ENCODE data around the gene MPP7.
"Not testable (repeated sequence)": the region's sequence is repeated elsewhere in the genome, so short reads cannot be mapped to it uniquely, and the experiment has no call there.

MPP7 gene

GRCh38 chr10:28326516-28327490 is 23.9 kb upstream of the MPP7 start:
- no peaks in the 10 kb centered on the region for H3K36me3 ChIP-seq (ENCODE audit: control insufficient read depth, low read length)

GRCh38 chr10:28320799-28321198 is 17.9 kb upstream of the MPP7 start:
- no peaks in the 10 kb centered on the region for H3K79me2 ChIP-seq (ENCODE audit: control insufficient read depth, low read length)
- no peak overlapping the region for H3K4me3 ChIP-seq (ENCODE audit: low read length)
- no peak for TF ChIP-seq EZH2phosphoT487 (IDR thresholded peaks at IDR 0.05; ENCODE audit: borderline replicate concordance, low read length)
- TF ChIP-seq, protein P1, sequence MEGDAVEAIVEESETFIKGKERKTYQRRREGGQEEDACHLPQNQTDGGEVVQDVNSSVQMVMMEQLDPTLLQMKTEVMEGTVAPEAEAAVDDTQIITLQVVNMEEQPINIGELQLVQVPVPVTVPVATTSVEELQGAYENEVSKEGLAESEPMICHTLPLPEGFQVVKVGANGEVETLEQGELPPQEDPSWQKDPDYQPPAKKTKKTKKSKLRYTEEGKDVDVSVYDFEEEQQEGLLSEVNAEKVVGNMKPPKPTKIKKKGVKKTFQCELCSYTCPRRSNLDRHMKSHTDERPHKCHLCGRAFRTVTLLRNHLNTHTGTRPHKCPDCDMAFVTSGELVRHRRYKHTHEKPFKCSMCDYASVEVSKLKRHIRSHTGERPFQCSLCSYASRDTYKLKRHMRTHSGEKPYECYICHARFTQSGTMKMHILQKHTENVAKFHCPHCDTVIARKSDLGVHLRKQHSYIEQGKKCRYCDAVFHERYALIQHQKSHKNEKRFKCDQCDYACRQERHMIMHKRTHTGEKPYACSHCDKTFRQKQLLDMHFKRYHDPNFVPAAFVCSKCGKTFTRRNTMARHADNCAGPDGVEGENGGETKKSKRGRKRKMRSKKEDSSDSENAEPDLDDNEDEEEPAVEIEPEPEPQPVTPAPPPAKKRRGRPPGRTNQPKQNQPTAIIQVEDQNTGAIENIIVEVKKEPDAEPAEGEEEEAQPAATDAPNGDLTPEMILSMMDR (IDR thresholded peaks at IDR 0.05; ENCODE audit: low read depth, low read length, poor library complexity, severe bottlenecking), result no peak
- H3K4me1 ChIP-seq (ENCODE audit: control insufficient read depth, low read length), result no peaks in the 10 kb centered on the region
- no peaks in the 10 kb centered on the region for H3F3A ChIP-seq (ENCODE audit: control insufficient read depth, insufficient read depth)
- H4K20me1 ChIP-seq (ENCODE audit: control insufficient read depth, insufficient read depth, low read depth, low read length), result no peaks in the 10 kb centered on the region
- no peaks in the 10 kb centered on the region for H3K27me3 ChIP-seq (ENCODE audit: control insufficient read depth, low read length)
- no peaks in the 10 kb centered on the region for H3K36me3 ChIP-seq (ENCODE audit: control insufficient read depth, low read length)
- no peaks in the 10 kb centered on the region for H3K9me3 ChIP-seq (ENCODE audit: control insufficient read depth, insufficient read depth, low read length)
- no peak overlapping the region for H3K4me2 ChIP-seq (ENCODE audit: low read length)
- H3K9me2 ChIP-seq (replicated peaks; ENCODE audit: control insufficient read depth, low read length), result no peaks in the 10 kb centered on the region
- H3K27ac ChIP-seq (ENCODE audit: low read depth, low read length), result no peak overlapping the region

More at GRCh38 chr10:28326516-28327490, 23.9 kb upstream of the MPP7 start:
- Histone ChIP-seq H3K4me1 (ENCODE audit: control insufficient read depth, low read length) (no peaks in the 10 kb centered on the region), H3K9me3 (ENCODE audit: control insufficient read depth, insufficient read depth, low read length) (no peaks in the 10 kb centered on the region), H3K4me2 (ENCODE audit: low read length) (no peak overlapping the region), H3K27ac (ENCODE audit: low read depth, low read length) (no peak overlapping the region), H3K9me2 (replicated peaks; ENCODE audit: control insufficient read depth, low read length) (no peaks in the 10 kb centered on the region), H3K4me3 (ENCODE audit: low read length) (no peak overlapping the region), H3F3A (ENCODE audit: control insufficient read depth, insufficient read depth) (no peaks in the 10 kb centered on the region), H3K27me3 (ENCODE audit: control insufficient read depth, low read length) (no peaks in the 10 kb centered on the region; the same call in 1 of the 2 replicates), H3K79me2 (ENCODE audit: control insufficient read depth, low read length) (no peaks in the 10 kb centered on the region), H4K20me1 (ENCODE audit: control insufficient read depth, insufficient read depth, low read depth, low read length) (no peaks in the 10 kb centered on the region)
- TF ChIP-seq, protein P1 (IDR thresholded peaks at IDR 0.05; ENCODE audit: low read depth, low read length, poor library complexity, severe bottlenecking), result no peak
- TF ChIP-seq EZH2phosphoT487 (IDR thresholded peaks at IDR 0.05; ENCODE audit: borderline replicate concordance, low read length), result no peak

DNA sequence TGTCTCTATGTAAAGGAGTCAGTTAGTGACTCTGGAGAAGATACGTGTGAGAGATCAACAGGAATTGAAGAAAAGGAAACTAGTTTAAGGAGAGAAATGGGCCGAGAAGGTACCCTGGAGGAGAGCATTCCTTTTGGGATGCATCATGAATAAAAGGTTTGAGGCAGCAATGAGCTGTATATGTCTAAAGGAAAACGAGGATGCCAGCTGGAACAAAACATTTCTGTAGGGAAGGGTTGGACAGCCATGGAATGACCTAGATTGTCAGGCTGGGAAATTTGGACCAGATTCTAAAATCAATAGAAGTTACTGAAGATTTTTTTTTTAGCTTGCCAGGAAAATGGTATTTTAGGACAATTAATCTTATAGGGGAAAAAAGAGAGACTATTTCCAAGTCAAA is 17.2 kb upstream of the MPP7 start:
- Histone ChIP-seq H3K4me1 (ENCODE audit: control insufficient read depth, low read length) (no peaks in the 10 kb centered on the region), H3K9me2 (replicated peaks; ENCODE audit: control insufficient read depth, low read length) (no peaks in the 10 kb centered on the region), H3K27me3 (ENCODE audit: control insufficient read depth, low read length) (no peaks in the 10 kb centered on the region), H3K79me2 (ENCODE audit: control insufficient read depth, low read length) (no peaks in the 10 kb centered on the region), H3K4me3 (ENCODE audit: low read length) (no peak overlapping the region), H3F3A (ENCODE audit: control insufficient read depth, insufficient read depth) (no peaks in the 10 kb centered on the region), H4K20me1 (ENCODE audit: control insufficient read depth, insufficient read depth, low read depth, low read length) (no peaks in the 10 kb centered on the region), H3K36me3 (ENCODE audit: control insufficient read depth, low read length) (no peaks in the 10 kb centered on the region), H3K27ac (ENCODE audit: low read depth, low read length) (no peak overlapping the region), H3K9me3 (ENCODE audit: control insufficient read depth, insufficient read depth, low read length) (no peaks in the 10 kb centered on the region), H3K4me2 (ENCODE audit: low read length) (no peak overlapping the region)
- TF ChIP-seq EZH2phosphoT487 (IDR thresholded peaks at IDR 0.05; ENCODE audit: borderline replicate concordance, low read length), result no peak
- TF ChIP-seq, protein P1 (IDR thresholded peaks at IDR 0.05; ENCODE audit: low read depth, low read length, poor library complexity, severe bottlenecking), result no peak

DNA sequence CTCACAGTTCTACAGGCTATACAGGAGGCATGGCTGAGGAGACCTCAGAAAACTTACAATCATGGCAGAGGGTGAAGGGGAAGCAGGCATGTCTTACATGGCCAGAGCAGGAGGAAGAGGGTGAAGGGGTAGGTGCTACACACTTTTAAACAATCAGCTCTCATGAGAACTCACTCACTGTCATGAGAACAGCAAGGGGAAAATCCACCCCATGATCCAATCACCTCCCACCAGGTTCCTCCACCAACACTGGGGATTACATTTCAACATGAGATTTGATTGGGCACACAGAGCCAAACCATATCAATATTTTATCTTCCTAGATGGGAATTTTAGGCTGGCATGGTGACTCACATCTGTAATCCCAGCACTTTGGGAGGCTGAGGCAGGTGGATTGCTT is 16.2 kb upstream of the MPP7 start:
- H3K4me3 ChIP-seq (ENCODE audit: low read length); H3K36me3 ChIP-seq (ENCODE audit: control insufficient read depth, low read length); H3K79me2 ChIP-seq (ENCODE audit: control insufficient read depth, low read length); H4K20me1 ChIP-seq (ENCODE audit: control insufficient read depth, insufficient read depth, low read depth, low read length); H3K4me1 ChIP-seq (ENCODE audit: control insufficient read depth, low read length); H3K9me3 ChIP-seq (ENCODE audit: control insufficient read depth, insufficient read depth, low read length); H3F3A ChIP-seq (ENCODE audit: control insufficient read depth, insufficient read depth); H3K27me3 ChIP-seq (ENCODE audit: control insufficient read depth, low read length); H3K4me2 ChIP-seq (ENCODE audit: low read length); H3K9me2 ChIP-seq (replicated peaks; ENCODE audit: control insufficient read depth, low read length); H3K27ac ChIP-seq (ENCODE audit: low read depth, low read length): not testable (repeated sequence)
